Tibial nerve (tissue), 4 donors: ENCODE results near the gene CDC42BPB. TPM values are rescaled to one million over a fixed set of nuclear protein-coding genes. Genes with fewer than 3 reads are reported as not detected.

Experiments used
- DNase-seq, 2 donors: peaks; one replicate each; pipeline ENCODE4 v3.0.0-alpha.2; 2019; ENCODE audit warnings: low spot score in 2 of 2
- H3K27ac ChIP-seq, 4 donors: fragments of 200-600 bp; sonication (generic) in 3 of 4; one replicate each; pipeline ENCODE4 v1.5.1; 2017 to 2019; ENCODE audit warnings: mild to moderate bottlenecking in 1 of 4
- H3K27me3 ChIP-seq, 2 donors: fragments of 200-600 bp; sonication (generic) in 1 of 2; one replicate each; pipeline versions ENCODE4 v1.5.1 to v1.6.0; 2017 to 2019
- H3K36me3 ChIP-seq, 3 donors: fragments of 200-600 bp; sonication (generic); one replicate each; pipeline ENCODE4 v1.5.1; 2018 to 2019
- H3K4me1 ChIP-seq, 4 donors: fragments of 200-600 bp; sonication (generic) in 3 of 4; one replicate each; pipeline ENCODE4 v1.5.1; 2017 to 2019
- H3K4me3 ChIP-seq, 4 donors: fragments of 200-600 bp; sonication (generic) in 3 of 4; one replicate each; pipeline ENCODE4 v1.5.1; 2017 to 2019; ENCODE audit warnings: mild to moderate bottlenecking in 1 of 4, moderate library complexity in 1 of 4
- H3K9me3 ChIP-seq, 4 donors: fragments of 200-600 bp; sonication (generic) in 3 of 4; one replicate each; pipeline ENCODE4 v1.5.1; 2017 to 2019
- EP300 ChIP-seq, 2 donors: sonication (generic); formaldehyde crosslinking; IDR thresholded peaks; one replicate each; pipeline ENCODE4 v1.6.1; 2017; ENCODE audit warnings: antibody characterized with exemption in 2 of 2, mild to moderate bottlenecking in 1 of 2
- POLR2A ChIP-seq, 2 donors: fragments of 450-650 bp; IDR thresholded peaks; one replicate each; pipeline ENCODE4 v1.6.1; 2017; ENCODE audit warnings: antibody characterized with exemption in 2 of 2, mild to moderate bottlenecking in 2 of 2, moderate library complexity in 2 of 2
- WGBS, 2 donors: methylation state at CpG; one replicate each; pipeline ENCODE4 v1.1.5; 2018; 5-methylcytosine and 5-hydroxymethylcytosine counted together
- total RNA-seq, 4 donors: library from RNA; depleted of rRNA; stranded (reverse); fragments of >200 nt; gene quantifications; one replicate each; pipeline ENCODE4 v1.1.0, GENCODE V29; 2016
- TF ChIP-seq, protein P1 (sequence below), 5 experiments: fragments of 200-600 bp in 3 of 5; fragments of 450-650 bp in 2 of 5; sonication (generic) in 3 of 5; IDR thresholded peaks; one replicate each; pipeline ENCODE4 v1.5.1; 2016 to 2019; ENCODE audit warnings: antibody characterized with exemption in 5 of 5, mild to moderate bottlenecking in 3 of 5, moderate library complexity in 2 of 5

Gene CDC42BPB
- total RNA-seq, 4 donors from 2014 or later = 115 to 172 (median 134) TPM

DNA sequence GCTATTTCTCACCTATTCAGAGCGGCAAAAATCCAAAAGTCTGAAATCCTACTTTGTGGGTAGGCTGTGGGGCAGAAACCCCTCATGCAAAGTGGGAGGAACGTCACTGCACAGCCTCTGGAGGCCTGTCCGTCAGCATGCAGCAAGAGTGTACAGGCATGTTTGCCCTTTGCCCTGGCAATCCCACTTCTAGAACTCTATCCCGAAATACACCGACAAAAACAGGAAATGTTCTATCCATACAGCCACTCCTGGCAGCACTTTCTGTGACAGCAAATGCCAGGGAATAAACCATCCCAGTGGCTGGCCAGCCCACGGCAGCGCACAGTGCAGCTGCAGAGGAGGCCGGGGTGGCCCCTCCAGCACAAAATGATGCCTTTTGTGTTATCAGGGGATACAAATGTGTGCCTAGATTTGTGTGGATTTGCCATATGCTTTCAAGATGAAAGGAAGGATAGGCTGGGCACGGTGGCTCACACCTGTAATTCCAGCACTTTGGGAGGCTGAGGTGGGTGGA is 95.2 kb downstream of the CDC42BPB start:
- H3K27ac ChIP-seq = no peak overlapping the region
- no peak for DNase-seq
- no peaks in the 10 kb centered on the region for H3K27me3 ChIP-seq
- WGBS, 2 donors = 81 to 89% methylated on average over 9 of the region's 9 CpGs
- H3K36me3 ChIP-seq = peaks cover 8 to 100% (median 24%) of the 10 kb centered on the region in 3 donors
- H3K9me3 ChIP-seq = no peaks in the 10 kb centered on the region
- peaks cover 0 to 7% (median 2%) of the 10 kb centered on the region in 4 donors for H3K4me1 ChIP-seq
- H3K4me3 ChIP-seq = no peak overlapping the region
- TF ChIP-seq EP300 (IDR thresholded peaks at IDR 0.05) = no peak
- TF ChIP-seq, protein P1, sequence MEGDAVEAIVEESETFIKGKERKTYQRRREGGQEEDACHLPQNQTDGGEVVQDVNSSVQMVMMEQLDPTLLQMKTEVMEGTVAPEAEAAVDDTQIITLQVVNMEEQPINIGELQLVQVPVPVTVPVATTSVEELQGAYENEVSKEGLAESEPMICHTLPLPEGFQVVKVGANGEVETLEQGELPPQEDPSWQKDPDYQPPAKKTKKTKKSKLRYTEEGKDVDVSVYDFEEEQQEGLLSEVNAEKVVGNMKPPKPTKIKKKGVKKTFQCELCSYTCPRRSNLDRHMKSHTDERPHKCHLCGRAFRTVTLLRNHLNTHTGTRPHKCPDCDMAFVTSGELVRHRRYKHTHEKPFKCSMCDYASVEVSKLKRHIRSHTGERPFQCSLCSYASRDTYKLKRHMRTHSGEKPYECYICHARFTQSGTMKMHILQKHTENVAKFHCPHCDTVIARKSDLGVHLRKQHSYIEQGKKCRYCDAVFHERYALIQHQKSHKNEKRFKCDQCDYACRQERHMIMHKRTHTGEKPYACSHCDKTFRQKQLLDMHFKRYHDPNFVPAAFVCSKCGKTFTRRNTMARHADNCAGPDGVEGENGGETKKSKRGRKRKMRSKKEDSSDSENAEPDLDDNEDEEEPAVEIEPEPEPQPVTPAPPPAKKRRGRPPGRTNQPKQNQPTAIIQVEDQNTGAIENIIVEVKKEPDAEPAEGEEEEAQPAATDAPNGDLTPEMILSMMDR (IDR thresholded peaks at IDR 0.05) = no peak
- TF ChIP-seq POLR2A (IDR thresholded peaks at IDR 0.05) = no peak

DNA sequence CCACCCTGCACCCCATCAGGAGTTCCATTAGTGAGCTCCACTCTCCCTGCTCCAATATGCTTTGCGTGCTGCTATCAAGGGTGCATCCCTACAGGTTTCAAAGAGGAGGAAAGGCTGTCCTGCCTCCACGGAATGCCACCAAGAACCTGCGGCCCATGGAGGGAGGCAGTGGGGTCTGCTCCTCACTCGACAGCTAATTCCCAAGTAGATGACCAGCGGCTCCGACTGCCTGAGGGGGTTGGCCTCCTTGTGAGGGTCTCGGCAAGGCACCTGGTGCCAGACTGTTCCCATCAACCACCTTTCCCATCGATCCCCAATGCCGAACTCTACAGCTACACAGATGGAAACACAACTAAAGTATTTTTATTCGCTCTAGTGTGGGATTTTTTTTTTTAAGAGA is 98.9 kb downstream of the CDC42BPB start:
- Histone ChIP-seq H3K9me3 (no peaks in the 10 kb centered on the region), H3K4me1 (no peaks in the 10 kb centered on the region), H3K4me3 (no peak overlapping the region), H3K27me3 (no peaks in the 10 kb centered on the region), H3K36me3 (peaks cover 8 to 99% (median 18%) of the 10 kb centered on the region in 3 donors), H3K27ac (no peak overlapping the region)
- WGBS, 2 donors = 89 to 94% methylated on average over 7 to 10 of the region's 10 CpGs
- DNase-seq = no peak
- TF ChIP-seq POLR2A (IDR thresholded peaks at IDR 0.05) (no peak), EP300 (IDR thresholded peaks at IDR 0.05) (no peak)
- TF ChIP-seq, protein P1 (IDR thresholded peaks at IDR 0.05) = no peak

DNA sequence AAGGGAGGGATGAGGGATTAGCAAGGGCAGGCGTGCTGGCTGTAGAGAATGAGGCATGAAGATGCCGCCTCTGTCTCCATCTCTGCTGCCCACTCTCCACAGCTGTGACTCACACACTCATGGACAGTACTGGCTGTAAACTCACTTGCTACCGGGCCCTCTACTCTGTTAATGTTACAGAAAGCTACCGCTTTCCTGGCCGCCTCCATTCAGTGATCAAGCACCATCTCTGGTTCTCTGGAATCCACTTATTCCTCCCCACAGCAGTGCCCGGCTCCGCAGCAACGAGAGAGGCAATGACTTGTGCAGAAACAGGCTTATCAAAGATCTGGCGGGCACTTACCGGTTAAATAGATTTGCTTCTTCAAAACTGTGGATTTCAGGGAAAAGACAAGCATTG is 100.1 kb downstream of the CDC42BPB start:
- no peak for DNase-seq
- H3K36me3 ChIP-seq = peaks cover 7 to 99% (median 18%) of the 10 kb centered on the region in 3 donors

DNA sequence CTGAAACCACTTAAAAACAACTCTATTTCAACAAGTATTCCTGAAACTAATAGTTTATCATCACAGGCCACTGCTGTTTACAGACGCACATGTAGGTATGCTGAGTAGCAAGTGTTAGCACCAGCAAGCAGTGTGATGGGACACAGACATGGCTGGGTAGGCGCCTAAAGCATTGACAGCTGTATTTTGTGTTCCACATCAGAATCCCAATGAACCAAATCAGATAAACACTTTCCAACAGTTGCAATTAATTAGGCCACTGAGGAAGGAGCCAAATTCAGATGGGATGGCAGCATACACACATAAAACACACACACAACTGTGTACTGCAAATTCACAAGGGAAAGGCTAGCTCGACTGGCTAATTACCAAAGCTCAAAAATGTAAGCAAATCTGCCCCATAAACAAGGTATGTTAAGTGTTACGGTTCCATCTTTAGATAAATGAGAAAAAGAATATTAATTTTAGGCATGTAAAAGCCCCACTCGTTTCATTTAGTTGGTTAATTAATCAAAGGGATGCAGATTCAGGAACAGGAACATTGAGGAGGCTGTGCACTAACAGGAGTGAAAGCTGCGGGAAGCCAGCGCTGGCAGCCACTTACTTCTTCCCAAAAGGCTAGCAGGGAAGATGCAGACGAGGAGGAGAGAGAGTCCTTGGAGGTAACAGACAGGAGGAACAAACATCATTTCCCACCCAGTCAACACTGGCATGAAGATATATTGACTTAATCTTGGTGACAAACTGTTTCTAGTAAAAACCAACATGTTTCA is 101.5 kb downstream of the CDC42BPB start:
- H3K27me3 ChIP-seq = no peaks in the 10 kb centered on the region
- H3K27ac ChIP-seq = no peak overlapping the region
- no peak for DNase-seq
- TF ChIP-seq EP300 (IDR thresholded peaks at IDR 0.05) (no peak), POLR2A (IDR thresholded peaks at IDR 0.05) (no peak)
- TF ChIP-seq, protein P1 (IDR thresholded peaks at IDR 0.05) = no peak
- 80 to 85% methylated on average over 8 of the region's 8 CpGs for WGBS, 2 donors
- peaks cover 0 to 8% (median 0%) of the 10 kb centered on the region in 4 donors for H3K4me1 ChIP-seq
- no peak overlapping the region for H3K4me3 ChIP-seq
- H3K36me3 ChIP-seq = peaks cover 7 to 99% (median 15%) of the 10 kb centered on the region in 3 donors
- H3K9me3 ChIP-seq = no peaks in the 10 kb centered on the region

More for the DNA sequence above, 100.1 kb downstream of the CDC42BPB start:
- Histone ChIP-seq H3K4me3 (no peak overlapping the region), H3K4me1 (no peaks in the 10 kb centered on the region), H3K27ac (no peak overlapping the region), H3K27me3 (no peaks in the 10 kb centered on the region), H3K9me3 (no peaks in the 10 kb centered on the region)
- TF ChIP-seq, protein P1 (IDR thresholded peaks at IDR 0.05) = no peak
- TF ChIP-seq POLR2A (IDR thresholded peaks at IDR 0.05) (no peak), EP300 (IDR thresholded peaks at IDR 0.05) (no peak)
- WGBS, 2 donors = 89 to 90% methylated on average over 10 of the region's 10 CpGs
